Stimulated activated CD8-positive, alpha-beta memory T cell treated with anti-CD3 and anti-CD28 coated beads, Interleukin-4, amount 100 ng/mL, for 4 hours (primary cell): ENCODE results near the gene LACTB.
A peak's percentile ranks its signal among the peaks of the same experiment; 100 is the strongest.

Source experiments
- DNase-seq, 2 donors: peaks; one replicate each; pipeline ENCODE4 v3.0.0-alpha.2; 2020; ENCODE audit warnings: low read depth in 2 of 2, low spot score in 1 of 2

Gene LACTB

GRCh38 chr15:63122002-63122875, 578 bp downstream of the LACTB start:
- peak; percentile 14 to 69 for DNase-seq

GRCh38 chr15:63124506-63124905, 2.8 kb downstream of the LACTB start:
- no peak for DNase-seq

- no peak for DNase-seq
Measured at GRCh38 chr15:63126726-63127125, 5.1 kb downstream of the LACTB start.

- DNase-seq, result no peak
Measured at GRCh38 chr15:63133786-63134185, 12.1 kb downstream of the LACTB start.

- no peak for DNase-seq
Measured at GRCh38 chr15:63134245-63134985, 12.8 kb downstream of the LACTB start.

- DNase-seq, result no peak
Measured at GRCh38 chr15:63135281-63135680, 13.6 kb downstream of the LACTB start.

- no peak for DNase-seq
Measured at GRCh38 chr15:63135804-63136203, 14.1 kb downstream of the LACTB start.

- DNase-seq, result no peak
Measured at GRCh38 chr15:63136742-63137141, 15.1 kb downstream of the LACTB start.

- no peak for DNase-seq
Measured at GRCh38 chr15:63140936-63141335, 19.3 kb downstream of the LACTB start.

GRCh38 chr15:63145426-63145825, 23.8 kb downstream of the LACTB start:
- no peak for DNase-seq

GRCh38 chr15:63146684-63147083, 25.0 kb downstream of the LACTB start:
- DNase-seq, result no peak

GRCh38 chr15:63151665-63152064, 30.0 kb downstream of the LACTB start:
- no peak for DNase-seq

GRCh38 chr15:63155486-63155885, 33.8 kb downstream of the LACTB start:
- no peak for DNase-seq

GRCh38 chr15:63156086-63156710, 34.5 kb downstream of the LACTB start:
- DNase-seq, result no peak

GRCh38 chr15:63156755-63157117, 35.1 kb downstream of the LACTB start:
- DNase-seq, result no peak

- peak; percentile 73 to 76 for DNase-seq
Measured at GRCh38 chr15:63157118-63157843, 35.6 kb downstream of the LACTB start, which contains the start of gene RPS27L. RPS27L (minus strand) TSS chr15:63157477; CDS start chr15:63157405, 72 bp downstream.

GRCh38 chr15:63157891-63158431, 36.3 kb downstream of the LACTB start:
- no peak for DNase-seq

- no peak for DNase-seq
Measured at GRCh38 chr15:63160638-63161037, 39.0 kb downstream of the LACTB start.

- no peak for DNase-seq
Measured at GRCh38 chr15:63163217-63163616, 41.6 kb downstream of the LACTB start.

GRCh38 chr15:63165166-63165859, 43.7 kb downstream of the LACTB start:
- DNase-seq, result no peak
